Measurements from ENCODE around the gene MAEA. TPM values are rescaled to one million over a fixed set of nuclear protein-coding genes. Genes with fewer than 3 reads are reported as not detected.

MAEA gene
- total and polyA plus RNA-seq, 9 of the 15 experiments (the other 6 are each of a cell fraction or from before 2014, with no cell fraction given) = 2.1 to 86.5 (median 45.0) TPM

GRCh38 chr4:1329408-1330371, 40.0 kb downstream of the MAEA start:
- Histone ChIP-seq H3K27ac (ENCODE audit: extremely low read depth, low read depth, low read length) (no peak overlapping the region), H3K4me2 (ENCODE audit: insufficient read depth, low read length) (no peak overlapping the region), H3K4me3 (no peak overlapping the region), H3K4me1 (replicated peaks in 1 of 2; ENCODE audit: control insufficient read depth in 2 of 2, insufficient read depth in 2 of 2, low read length in 2 of 2) (peaks cover 0 to 14% of the 10 kb centered on the region in 2 experiments; a peak in 2 of 5 replicates), H3K27me3 (ENCODE audit: control insufficient read depth in 2 of 2, insufficient read depth in 2 of 2, low read length in 2 of 2) (no peaks in the 10 kb centered on the region), H3K79me2 (ENCODE audit: control insufficient read depth, insufficient read depth, low read length) (peaks cover 3% of the 10 kb centered on the region; the same call in 2 of the 3 replicates), H3K9me1 (ENCODE audit: control insufficient read depth, insufficient read depth, low read length) (no peaks in the 10 kb centered on the region), H2AFZ (ENCODE audit: low read depth, low read length) (no peak overlapping the region), H4K20me1 (replicated peaks; ENCODE audit: control insufficient read depth, insufficient read depth, low read length) (no peaks in the 10 kb centered on the region; the same call in 1 of the 2 replicates), H3K9ac (ENCODE audit: insufficient read depth in 1 of 2, low read depth in 2 of 2, low read length in 2 of 2) (peak overlapping the region in 1 of 2 experiments; percentile 28; a peak in 2 of 4 replicates), H3K36me3 (ENCODE audit: control insufficient read depth, insufficient read depth, low read length) (peaks cover 82% of the 10 kb centered on the region; the same call in 2 of the 3 replicates), H3K9me3 (replicated peaks; ENCODE audit: control insufficient read depth, insufficient read depth, low read depth, low read length) (no peaks in the 10 kb centered on the region)
- intact Hi-C loops (cut with micrococcal nuclease) = no loop called here
- FAIRE-seq = no peak
- no peak for TF ChIP-seq ZNF408 (CRISPR knock-in tag; IDR thresholded peaks at IDR 0.05; ENCODE audit: low read depth)
- TF ChIP-seq XRCC3 (IDR thresholded peaks at IDR 0.05) = no peak
- no peak for TF ChIP-seq SMAD3 (CRISPR knock-in tag; conservative IDR thresholded peaks at IDR 0.05)
- TF ChIP-seq SMARCA5 (IDR thresholded peaks at IDR 0.05) = no peak
- TF ChIP-seq HBP1 (CRISPR knock-in tag; IDR thresholded peaks at IDR 0.05) = no peak
- TF ChIP-seq FOXA1 (IDR thresholded peaks at IDR 0.05; ENCODE audit: borderline replicate concordance) = no peak
- no peak for TF ChIP-seq MIER1 (IDR thresholded peaks at IDR 0.05; ENCODE audit: low read depth)
- no peak for TF ChIP-seq ZNF134 (CRISPR knock-in tag; conservative IDR thresholded peaks at IDR 0.05)
- TF ChIP-seq TAF1 (IDR thresholded peaks at IDR 0.05; ENCODE audit: control insufficient read depth, extremely low read depth, insufficient read depth, low read length, severe bottlenecking) = no peak
- TF ChIP-seq ZBTB34 (CRISPR knock-in tag; IDR thresholded peaks at IDR 0.05) = no peak
- no peak for TF ChIP-seq TCF7L2 (IDR thresholded peaks at IDR 0.05; ENCODE audit: low read depth, low read length)
- no peak for ATAC-seq
- in situ Hi-C loops (cut with MboI) = no loop called here
- DNase-seq (ENCODE audit: extremely low read depth in 1 of 4, low spot score in 3 of 4) = no peak
- BruUV-seq (replicated peaks) = no TSS peak
- ChIA-PET POLR2A (interaction anchor here (0.6 kb wide), 1 partner anchor 391 kb away, joined by 3 read pairs; the partner anchor contains the start of genes TACC3 and TMEM129), CTCF (ENCODE audit: low intra/inter-chr PET ratio) (no interaction called here)
- WGBS (ENCODE audit: insufficient coverage, low coverage, missing lambda C conversion rate) = 94% methylated on average over 31 of the region's 34 CpGs
